Measurements from ENCODE around the gene CHERP. TPM values are rescaled to one million over a fixed set of nuclear protein-coding genes. Genes with fewer than 3 reads are reported as not detected.
"Not testable (repeated sequence)": the region's sequence is repeated elsewhere in the genome, so short reads cannot be mapped to it uniquely, and the experiment has no call there.

Gene CHERP
- total RNA-seq, 1 experiment from 2014 or later = 2.0 TPM

GRCh38 chr19:16516923-16517610 is 25.2 kb downstream of the CHERP start:
- Histone ChIP-seq H3K9me3 (no peaks in the 10 kb centered on the region), H3K27me3 (no peaks in the 10 kb centered on the region), H3K36me3 (peaks cover 77% of the 10 kb centered on the region), H3K4me3 (no peak overlapping the region)
- DNase-seq = no peak

GRCh38 chr19:16516381-16516780 is 25.9 kb downstream of the CHERP start:
- no peak overlapping the region for H3K4me3 ChIP-seq
- no peaks in the 10 kb centered on the region for H3K9me3 ChIP-seq
- peaks cover 74% of the 10 kb centered on the region for H3K36me3 ChIP-seq
- no peak for DNase-seq
- H3K27me3 ChIP-seq = no peaks in the 10 kb centered on the region

GRCh38 chr19:16514383-16515019 is 27.7 kb downstream of the CHERP start:
- no peak for DNase-seq
- Histone ChIP-seq H3K27me3 (no peaks in the 10 kb centered on the region), H3K36me3 (peaks cover 65% of the 10 kb centered on the region), H3K4me3 (no peak overlapping the region), H3K9me3 (no peaks in the 10 kb centered on the region)

- not testable (repeated sequence) for H3K4me3 ChIP-seq, H3K9me3 ChIP-seq, DNase-seq, H3K27me3 ChIP-seq
- peaks cover 60% of the 10 kb centered on the region for H3K36me3 ChIP-seq
These were observed 29.6 kb downstream of the CHERP start for GRCh38 chr19:16512611-16513010.

GRCh38 chr19:16509141-16510061 is 32.8 kb downstream of the CHERP start:
- no peaks in the 10 kb centered on the region for H3K9me3 ChIP-seq
- no peak overlapping the region for H3K4me3 ChIP-seq
- H3K27me3 ChIP-seq = no peaks in the 10 kb centered on the region
- peaks cover 48% of the 10 kb centered on the region for H3K36me3 ChIP-seq
- DNase-seq = no peak

- Histone ChIP-seq H3K4me3 (no peak overlapping the region), H3K9me3 (no peaks in the 10 kb centered on the region), H3K27me3 (no peaks in the 10 kb centered on the region), H3K36me3 (peaks cover 57% of the 10 kb centered on the region)
- no peak for DNase-seq
These were observed 33.7 kb downstream of the CHERP start for GRCh38 chr19:16508546-16508945.

GRCh38 chr19:16506961-16507360 is 35.3 kb downstream of the CHERP start:
- no peak for DNase-seq
- Histone ChIP-seq H3K36me3 (peaks cover 55% of the 10 kb centered on the region), H3K27me3 (no peaks in the 10 kb centered on the region), H3K4me3 (no peak overlapping the region), H3K9me3 (no peaks in the 10 kb centered on the region)

GRCh38 chr19:16506161-16506560 is 36.1 kb downstream of the CHERP start:
- not testable (repeated sequence) for H3K27me3 ChIP-seq, H3K9me3 ChIP-seq, H3K4me3 ChIP-seq, DNase-seq
- peaks cover 57% of the 10 kb centered on the region for H3K36me3 ChIP-seq

GRCh38 chr19:16504271-16504670 is 38.0 kb downstream of the CHERP start:
- H3K4me3 ChIP-seq = no peak overlapping the region
- DNase-seq = no peak
- no peaks in the 10 kb centered on the region for H3K27me3 ChIP-seq
- H3K36me3 ChIP-seq = peaks cover 50% of the 10 kb centered on the region
- no peaks in the 10 kb centered on the region for H3K9me3 ChIP-seq

- DNase-seq = no peak
- Histone ChIP-seq H3K27me3 (no peaks in the 10 kb centered on the region), H3K4me3 (no peak overlapping the region), H3K36me3 (peaks cover 14% of the 10 kb centered on the region), H3K9me3 (no peaks in the 10 kb centered on the region)
These were observed 44.4 kb downstream of the CHERP start for GRCh38 chr19:16497837-16498236.

- peak overlapping the region; percentile 94 for H3K4me3 ChIP-seq
- no peaks in the 10 kb centered on the region for H3K9me3 ChIP-seq
- DNase-seq = peak; percentile 66
- no peaks in the 10 kb centered on the region for H3K27me3 ChIP-seq
- peaks cover 10% of the 10 kb centered on the region for H3K36me3 ChIP-seq
These were observed 45.2 kb downstream of the CHERP start for GRCh38 chr19:16497042-16497441.

- peak overlapping the region; percentile 94 for H3K4me3 ChIP-seq
- H3K36me3 ChIP-seq = peaks cover 10% of the 10 kb centered on the region
- DNase-seq = peak; percentile 74
- H3K27me3 ChIP-seq = no peaks in the 10 kb centered on the region
- H3K9me3 ChIP-seq = no peaks in the 10 kb centered on the region
These were observed 45.6 kb downstream of the CHERP start for GRCh38 chr19:16496613-16496983.

GRCh38 chr19:16495982-16496612 is 46.1 kb downstream of the CHERP start, which contains the start of the genes C19orf44 and CALR3:
C19orf44 (plus strand) TSS chr19:16496394; CDS start chr19:16500793, 4,399 bp downstream.
CALR3 (minus strand) TSS chr19:16496167; CDS start chr19:16496129, 38 bp downstream.
- Histone ChIP-seq H3K27me3 (no peaks in the 10 kb centered on the region), H3K4me3 (peak within 1 kb of the TSS; percentile 94), H3K36me3 (peaks cover 5% of the 10 kb centered on the region), H3K9me3 (no peaks in the 10 kb centered on the region)
- peak; percentile 100 for DNase-seq

GRCh38 chr19:16486476-16486875 is 55.8 kb downstream of the CHERP start:
- not testable (repeated sequence) for H3K36me3 ChIP-seq, H3K27me3 ChIP-seq, DNase-seq, H3K9me3 ChIP-seq, H3K4me3 ChIP-seq

- H3K4me3 ChIP-seq = no peak overlapping the region
These were observed 59.5 kb downstream of the CHERP start for GRCh38 chr19:16482745-16483144.

GRCh38 chr19:16477311-16477710 is 64.9 kb downstream of the CHERP start:
- Histone ChIP-seq H3K9me3 (peaks cover 6% of the 10 kb centered on the region), H3K36me3 (no peaks in the 10 kb centered on the region), H3K27me3 (no peaks in the 10 kb centered on the region; the same call in 1 of the 2 replicates), H3K4me3 (no peak overlapping the region)
- DNase-seq = no peak

More at GRCh38 chr19:16482745-16483144, 59.5 kb downstream of the CHERP start:
- DNase-seq = no peak
- Histone ChIP-seq H3K27me3 (0 out of 2 replicates have a peak, but pooled peaks cover 2% of the 10 kb centered on the region), H3K36me3 (no peaks in the 10 kb centered on the region), H3K9me3 (no peaks in the 10 kb centered on the region)

All from MG63 (cell line).